BJ (cell line): ENCODE measurements around the gene CHST9. TPM values are rescaled to one million over a fixed set of nuclear protein-coding genes. Genes with fewer than 3 reads are reported as not detected.

Source experiments
- CTCF ChIA-PET: fragments of 350-600 bp; formaldehyde crosslinking; extraction: SDS; loops from one replicate; lab custom pipeline; 2021; ENCODE audit warnings: antibody characterized with exemption, inconsistent platforms; lab: Yijun Ruan, JAX
- POLR2A ChIA-PET: fragments of 300-600 bp; sonication (Branson Sonifier 250); formaldehyde crosslinking; extraction: SDS; loops from one replicate; lab custom pipeline; 2021; ENCODE audit warnings: antibody characterized with exemption; lab: Charles Lee
- DNase-seq: peaks from one replicate; pipeline ENCODE4 v3.0.0-alpha.2; 2011; ENCODE audit warnings: low read depth
- H3K27me3 ChIP-seq: 2 replicates; pipeline ENCODE4 v1.6.0; 2011; ENCODE audit warnings: low read length; ENCODE audit not compliant: control insufficient read depth, insufficient read depth
- H3K36me3 ChIP-seq: 2 replicates; pipeline ENCODE4 v1.5.1; 2011; ENCODE audit warnings: low read length; ENCODE audit not compliant: control insufficient read depth, insufficient read depth
- H3K4me3 ChIP-seq: 2 replicates; pipeline ENCODE4 v1.5.1; 2011; ENCODE audit warnings: low read depth, mild to moderate bottlenecking, control low read depth, low read length
- CTCF ChIP-seq: IDR thresholded peaks from 2 replicates; pipeline ENCODE4 v1.5.1; 2011; ENCODE audit warnings: low read depth, mild to moderate bottlenecking, control low read depth, inconsistent platforms, low read length, moderate library complexity; ENCODE audit not compliant: insufficient read depth
- polyA plus RNA-seq: library from polyadenylated mRNA; depleted of rRNA; stranded (reverse); fragments of >200 nt; gene quantifications from 2 replicates; pipeline ENCODE4 v1.2.3, GENCODE V29; 2011

CHST9 gene
- polyA plus RNA-seq, 1 experiment: not detected

- no peak for TF ChIP-seq CTCF
- no peaks in the 10 kb centered on the region for H3K27me3 ChIP-seq
- no peak for DNase-seq
- H3K36me3 ChIP-seq: no peaks in the 10 kb centered on the region
- CTCF ChIA-PET: no interaction called here
- POLR2A ChIA-PET: no interaction called here
- H3K4me3 ChIP-seq: no peak overlapping the region
Measured at GRCh38 chr18:26971409-26971808, 213.7 kb downstream of the CHST9 start.

GRCh38 chr18:26970637-26971036 lies 214.5 kb downstream of the CHST9 start:
- ChIA-PET CTCF (no interaction called here), POLR2A (no interaction called here)
- H3K27me3 ChIP-seq: no peaks in the 10 kb centered on the region
- H3K36me3 ChIP-seq: no peaks in the 10 kb centered on the region
- no peak for TF ChIP-seq CTCF
- DNase-seq: no peak
- H3K4me3 ChIP-seq: no peak overlapping the region

GRCh38 chr18:26965206-26965605 lies 219.9 kb downstream of the CHST9 start:
- no peak overlapping the region for H3K4me3 ChIP-seq

GRCh38 chr18:26963292-26963691 lies 221.8 kb downstream of the CHST9 start:
- no peaks in the 10 kb centered on the region for H3K36me3 ChIP-seq
- ChIA-PET POLR2A (no interaction called here), CTCF (no interaction called here)
- H3K27me3 ChIP-seq: no peaks in the 10 kb centered on the region
- DNase-seq: no peak
- H3K4me3 ChIP-seq: no peak overlapping the region
- no peak for TF ChIP-seq CTCF

More at GRCh38 chr18:26965206-26965605, 219.9 kb downstream of the CHST9 start:
- no peaks in the 10 kb centered on the region for H3K36me3 ChIP-seq
- CTCF ChIA-PET: no interaction called here
- no peaks in the 10 kb centered on the region for H3K27me3 ChIP-seq
- DNase-seq: no peak
- no peak for TF ChIP-seq CTCF
- POLR2A ChIA-PET: no interaction called here

GRCh38 chr18:26961839-26962238 lies 223.3 kb downstream of the CHST9 start:
- Histone ChIP-seq H3K4me3 (no peak overlapping the region), H3K36me3 (no peaks in the 10 kb centered on the region), H3K27me3 (no peaks in the 10 kb centered on the region)
- TF ChIP-seq CTCF: no peak
- ChIA-PET POLR2A (no interaction called here), CTCF (no interaction called here)
- DNase-seq: no peak
